ENCODE measurements around the gene RFWD3.
A peak's percentile ranks its signal among the peaks of the same experiment; 100 is the strongest.

Gene RFWD3

DNA sequence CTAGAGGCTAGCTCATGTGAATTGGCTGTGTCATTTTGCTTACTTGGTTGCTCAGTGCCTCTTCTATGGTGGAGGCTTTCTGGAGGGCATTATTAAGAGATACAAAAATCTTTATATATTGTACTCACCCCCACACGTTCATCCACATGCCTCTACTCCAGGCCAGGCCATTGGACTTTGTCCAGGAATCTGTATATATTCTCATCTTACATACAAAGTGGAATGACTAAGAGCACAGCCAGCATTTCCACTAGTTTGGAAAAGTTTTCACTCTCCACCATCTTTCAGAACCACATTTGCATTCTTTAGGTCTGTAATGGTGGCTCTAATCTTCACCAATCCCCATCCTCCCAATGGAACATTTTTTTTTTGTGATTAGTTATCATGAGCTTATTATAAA, 55.0 kb downstream of the RFWD3 start:
- DNase-seq = no peak

DNA sequence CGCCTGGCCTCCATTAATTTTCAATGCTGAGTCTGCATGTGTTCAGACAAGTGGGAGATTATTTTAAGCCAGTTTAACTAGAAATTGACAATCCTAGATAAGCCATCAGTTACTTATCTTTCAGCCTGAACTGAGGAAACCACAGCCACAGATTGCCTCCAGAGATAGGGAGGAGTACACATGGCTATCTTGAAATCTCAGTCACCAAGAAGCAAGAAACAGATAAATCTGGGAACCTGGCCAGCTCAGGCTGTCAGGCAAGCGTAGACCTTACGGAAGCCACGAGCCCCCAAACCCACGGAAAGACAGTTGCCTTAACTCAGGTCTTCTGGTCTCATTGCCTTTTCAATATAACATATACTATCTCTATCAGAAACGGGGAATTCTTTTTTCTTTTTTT, 57.7 kb downstream of the RFWD3 start:
- peak; percentile 47 to 77 for DNase-seq

DNA sequence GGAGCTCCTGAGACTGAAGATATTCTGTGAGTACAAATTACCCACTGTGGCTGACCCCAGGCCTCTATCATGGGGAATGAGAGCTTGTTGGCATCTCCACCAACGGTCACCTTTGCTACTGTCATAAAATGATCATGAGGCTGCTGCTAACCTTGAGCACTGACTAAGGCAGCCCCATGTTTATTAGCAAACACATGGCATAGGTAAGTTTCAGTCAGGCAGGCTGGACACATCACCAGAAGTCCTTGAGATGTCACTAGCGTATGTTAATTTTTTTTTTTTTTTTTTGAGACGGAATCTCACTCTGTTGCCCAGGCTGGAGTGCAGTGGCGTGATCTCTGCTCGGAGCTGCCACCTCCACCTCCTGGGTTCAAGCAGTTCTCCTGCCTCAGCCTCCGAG, 58.3 kb downstream of the RFWD3 start:
- no peak for DNase-seq

DNA sequence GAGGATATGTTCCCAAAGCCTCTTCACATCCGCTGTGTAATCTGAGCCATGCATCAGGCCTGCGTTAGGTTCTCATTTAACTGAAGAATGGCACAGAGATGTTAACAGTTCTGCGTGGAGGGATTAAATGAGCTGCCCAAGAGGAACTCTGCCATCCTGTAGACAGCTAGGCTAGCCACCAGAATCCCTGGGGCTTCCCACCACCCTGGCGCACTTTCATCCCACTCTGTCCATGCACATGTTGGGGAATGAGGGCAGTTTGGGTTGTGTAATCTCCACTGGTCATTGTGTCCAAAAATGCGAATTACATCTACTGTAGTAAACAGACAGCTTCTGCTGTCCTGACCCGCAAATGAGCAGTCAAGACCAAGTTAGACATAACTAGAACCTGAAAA, 58.7 kb downstream of the RFWD3 start:
- no peak for DNase-seq

DNA sequence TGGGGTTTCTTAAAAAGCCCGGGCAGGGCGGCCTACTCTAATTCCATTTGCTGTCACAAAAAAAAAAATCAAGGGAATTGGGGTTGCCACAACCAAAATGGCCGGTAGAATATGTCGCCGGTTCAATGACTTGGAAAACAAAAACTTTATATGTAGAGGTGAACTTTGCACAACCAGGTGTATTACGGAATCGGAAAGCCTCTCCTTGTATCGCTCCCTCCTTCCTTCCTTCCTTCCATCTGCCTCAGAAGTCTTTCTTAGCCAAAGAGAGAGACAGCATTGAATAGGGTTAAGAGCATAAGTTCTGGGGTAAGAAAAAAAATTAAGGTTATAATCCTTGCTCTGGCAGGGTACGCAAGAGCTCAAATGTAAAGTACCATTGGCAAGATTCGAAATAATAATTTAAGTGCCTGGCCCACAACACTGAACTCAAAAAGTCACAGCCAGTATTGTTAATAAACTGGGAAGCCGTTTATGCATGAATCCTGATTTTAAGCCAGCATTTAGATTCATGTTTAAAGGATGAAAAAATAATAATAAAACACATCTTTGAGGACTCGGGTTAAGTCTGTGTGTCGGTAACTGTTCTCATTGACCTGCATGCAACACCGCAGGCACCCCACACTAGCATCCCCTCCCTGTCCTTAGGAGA, 59.2 kb downstream of the RFWD3 start:
- DNase-seq = no peak

DNA sequence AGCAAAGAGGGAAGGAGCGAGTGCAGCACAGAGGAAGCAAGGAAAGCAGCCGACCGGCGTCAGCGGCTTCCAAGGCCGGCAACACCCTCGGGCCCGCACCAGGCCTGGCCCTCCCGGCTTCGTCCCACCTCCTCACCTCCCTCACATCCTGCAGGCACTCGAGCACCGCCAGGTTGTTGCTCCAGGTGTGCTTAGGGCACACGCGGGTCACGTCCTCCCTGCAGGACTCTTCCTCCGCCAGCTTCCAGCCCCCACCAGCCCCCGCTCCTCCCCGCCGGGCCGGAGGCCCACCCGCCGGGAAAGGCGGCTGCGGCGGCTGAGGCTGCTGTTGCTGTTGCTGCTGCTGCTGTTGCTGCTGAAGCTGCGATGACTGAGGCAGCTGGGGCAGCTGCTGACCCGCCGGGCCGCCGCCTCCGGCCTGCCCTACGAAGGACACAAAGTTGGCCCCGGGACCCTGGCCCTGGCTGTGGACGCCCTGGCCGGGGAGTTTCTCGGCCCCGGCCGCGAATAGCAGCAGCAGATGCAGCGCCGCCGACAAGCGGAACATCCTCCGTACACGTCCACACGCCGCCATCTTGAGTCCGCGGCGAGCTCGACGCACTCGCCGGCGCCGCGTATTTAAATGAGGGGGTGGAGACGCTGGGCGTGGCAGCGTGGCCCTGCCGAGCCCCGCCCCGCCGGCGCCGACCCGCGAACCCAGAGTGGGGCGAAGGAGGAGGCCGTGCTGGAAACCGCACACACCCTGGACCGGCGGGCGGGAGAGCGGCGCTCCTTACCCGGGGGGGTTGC, 60.0 kb downstream of the RFWD3 start, which contains the start of gene GLG1:
TSS of gene GLG1 (minus strand) at position 594 of the 789 bp plus-strand sequence. CDS start at position 574, 20 bp downstream.
- DNase-seq = peak; percentile 87 to 92

DNA sequence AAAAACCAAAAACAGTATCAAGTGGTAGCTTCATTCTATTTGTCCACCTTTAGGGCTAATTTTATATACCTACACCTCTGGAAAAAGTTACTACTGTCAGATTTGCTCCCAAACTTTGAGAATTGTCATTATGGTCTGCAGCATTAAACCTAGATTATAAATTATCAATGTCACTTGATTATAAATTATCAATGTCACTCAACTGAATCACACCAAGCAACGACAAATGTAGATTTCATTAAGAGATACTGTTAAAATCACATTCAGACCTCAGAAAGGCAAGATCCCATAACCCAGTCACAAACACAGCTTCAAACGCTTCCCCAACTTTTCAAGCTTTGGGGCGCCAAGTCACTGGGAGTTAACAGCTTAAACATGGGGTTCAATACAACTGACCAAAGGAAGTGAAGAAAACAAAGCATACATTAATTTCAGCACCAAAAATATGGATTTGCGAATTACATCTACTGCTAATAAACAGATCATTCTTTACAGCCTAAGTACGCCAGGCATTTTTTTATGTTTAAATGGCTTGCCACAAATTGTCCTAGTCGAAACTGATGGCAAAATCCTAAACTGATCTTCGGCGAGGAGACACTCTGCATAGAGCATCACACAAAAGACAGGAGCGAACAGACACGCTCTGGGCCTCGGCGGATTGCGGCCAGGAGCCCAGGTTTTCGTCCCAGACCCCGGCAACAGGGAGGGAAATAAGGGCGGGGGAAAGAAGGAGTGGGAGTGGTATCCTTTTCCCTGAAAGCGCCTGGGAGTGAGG, 60.7 kb downstream of the RFWD3 start:
- no peak for DNase-seq

DNA sequence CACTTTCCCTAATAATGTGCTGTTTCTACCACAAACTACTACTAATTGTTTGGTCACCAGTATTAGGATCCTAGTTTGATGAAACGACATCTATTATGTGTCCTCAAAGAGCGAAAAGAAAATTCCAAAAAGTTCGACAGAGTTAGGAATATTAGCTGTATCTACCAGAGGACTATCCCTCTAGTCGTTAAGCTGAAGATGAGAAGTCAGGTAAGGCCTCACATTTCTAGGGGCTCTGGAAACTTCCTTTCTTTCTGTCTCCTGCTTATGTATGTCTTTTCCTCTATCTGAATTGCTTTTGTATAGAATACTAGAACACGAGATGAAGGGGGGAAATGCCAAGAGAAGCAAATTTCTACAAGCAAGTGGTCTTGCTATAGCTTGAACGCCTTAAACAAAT, 61.3 kb downstream of the RFWD3 start:
- no peak for DNase-seq

DNA sequence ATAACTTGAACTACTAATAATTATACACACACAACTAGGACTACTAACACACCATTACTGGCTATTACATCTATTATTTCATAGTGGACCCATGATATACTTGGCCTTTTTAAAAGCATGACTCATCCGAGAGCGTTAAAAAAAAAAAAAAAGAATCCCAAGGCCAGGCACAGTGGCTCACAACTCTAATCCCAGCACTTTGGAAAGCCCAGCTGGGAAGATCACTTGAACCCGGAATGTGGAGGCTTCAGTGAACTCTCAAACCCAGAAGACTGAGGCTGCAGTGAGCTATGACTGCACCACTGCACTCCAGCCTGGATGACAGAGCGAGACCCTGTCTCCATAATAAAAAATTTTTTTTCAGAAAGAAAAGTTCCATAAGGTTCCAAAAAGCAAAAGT, 62.8 kb downstream of the RFWD3 start:
- no peak for DNase-seq

DNA sequence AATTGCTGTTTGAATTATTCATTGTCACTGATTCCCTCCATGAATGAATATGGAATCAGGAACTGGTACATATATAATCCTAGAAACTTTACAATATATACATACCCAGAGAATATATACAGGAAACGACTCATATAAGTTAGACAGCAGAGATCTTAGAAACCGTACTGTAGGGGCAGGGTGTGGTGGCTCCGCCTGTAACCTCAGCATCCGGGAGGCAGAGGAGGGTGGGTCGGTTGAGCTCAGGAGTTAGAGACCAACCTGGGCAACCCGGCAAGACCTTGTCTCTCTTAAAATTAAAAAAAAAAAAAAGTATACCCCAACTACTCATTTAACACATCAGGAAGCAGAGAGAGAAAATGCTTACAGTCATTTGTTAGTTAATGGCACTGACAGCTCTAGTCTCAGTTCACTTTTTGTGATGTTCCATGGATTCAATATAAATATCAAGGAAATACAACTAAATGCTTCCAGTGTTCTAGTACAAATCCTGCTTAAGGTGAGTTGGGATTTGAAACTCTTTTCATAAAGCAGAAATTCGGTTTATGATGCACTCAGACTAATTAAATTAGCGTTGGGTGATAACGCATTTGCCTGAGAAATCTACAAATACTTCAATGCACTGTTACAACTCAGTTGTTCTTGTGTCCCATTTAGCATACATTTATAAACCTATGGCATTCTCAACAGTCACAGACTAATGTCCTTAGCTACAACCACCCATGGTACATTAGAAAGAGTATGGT, 65.4 kb downstream of the RFWD3 start:
- peak; percentile 55 to 77 for DNase-seq

DNA sequence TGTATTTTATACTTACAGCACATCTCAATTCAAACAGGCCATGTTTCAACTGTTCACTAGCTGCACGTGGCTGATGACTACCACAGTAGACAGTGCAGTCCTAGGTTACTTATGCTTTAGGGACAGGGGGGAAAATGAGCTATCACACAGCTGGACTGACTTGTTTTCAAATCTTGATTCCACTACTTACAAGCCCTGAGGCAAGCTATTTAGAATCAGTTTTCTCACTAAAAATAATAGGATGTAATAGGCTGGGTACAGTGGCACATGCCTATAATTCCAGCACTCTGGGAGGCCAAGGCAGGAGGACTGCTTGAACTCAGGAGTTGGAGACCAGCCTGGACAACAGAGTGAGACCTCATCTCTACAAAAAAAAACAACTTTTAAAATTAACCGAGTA, 70.1 kb downstream of the RFWD3 start:
- DNase-seq = no peak

DNA sequence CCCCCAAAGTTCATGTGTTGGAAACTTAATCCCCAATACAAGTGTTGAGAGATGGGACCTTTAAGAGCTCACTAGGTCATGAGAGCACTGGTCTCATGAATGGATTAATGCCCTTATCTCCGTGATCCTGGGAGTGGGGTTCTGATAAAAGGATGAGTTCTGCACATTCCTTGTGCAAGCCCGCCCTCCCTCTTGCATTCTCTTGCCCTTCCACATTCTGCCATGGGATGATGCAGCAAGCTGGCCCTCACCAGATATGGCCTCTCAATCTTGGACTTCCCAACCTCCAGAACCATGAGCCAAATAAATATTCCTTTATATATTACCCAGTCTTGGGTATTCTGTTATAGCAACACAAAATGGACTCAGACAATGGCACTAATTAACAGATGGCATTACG, 73.8 kb downstream of the RFWD3 start:
- DNase-seq = no peak

DNA sequence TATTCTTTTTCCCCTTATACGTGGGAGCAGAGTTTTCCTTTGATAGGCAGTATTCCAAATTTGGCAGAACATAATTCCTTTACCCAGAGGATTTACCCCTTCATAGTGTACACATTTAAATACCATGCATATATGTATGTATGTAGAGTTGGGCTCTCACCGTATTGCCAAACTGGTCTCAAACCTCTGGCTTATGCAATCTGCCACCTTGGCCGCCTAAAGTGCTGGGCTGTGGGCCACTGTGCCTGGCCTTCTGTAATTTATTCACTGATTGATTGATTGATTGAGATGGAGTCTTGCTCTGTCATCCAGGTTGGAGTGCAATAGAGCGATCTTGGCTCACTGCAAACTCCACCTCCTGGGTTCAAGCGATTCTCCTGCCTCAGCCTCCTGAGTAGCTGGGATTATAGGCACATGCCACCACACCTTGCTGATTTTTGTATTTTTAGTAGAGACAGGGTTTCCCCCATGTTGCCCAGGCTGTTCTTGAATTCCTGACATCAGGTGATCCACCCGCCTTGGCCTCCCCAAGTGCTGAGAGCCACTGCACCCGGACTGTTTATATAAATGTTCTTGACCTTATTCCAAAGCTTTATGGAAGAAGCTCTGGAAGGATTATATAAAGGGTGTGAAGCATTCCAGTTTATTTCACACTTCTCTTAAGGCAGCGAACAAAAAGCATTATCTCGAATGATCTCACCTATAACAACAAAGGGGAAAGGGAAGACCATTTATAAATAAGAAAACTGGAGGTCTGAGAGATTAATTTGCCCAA, 74.6 kb downstream of the RFWD3 start:
- DNase-seq = no peak

DNA sequence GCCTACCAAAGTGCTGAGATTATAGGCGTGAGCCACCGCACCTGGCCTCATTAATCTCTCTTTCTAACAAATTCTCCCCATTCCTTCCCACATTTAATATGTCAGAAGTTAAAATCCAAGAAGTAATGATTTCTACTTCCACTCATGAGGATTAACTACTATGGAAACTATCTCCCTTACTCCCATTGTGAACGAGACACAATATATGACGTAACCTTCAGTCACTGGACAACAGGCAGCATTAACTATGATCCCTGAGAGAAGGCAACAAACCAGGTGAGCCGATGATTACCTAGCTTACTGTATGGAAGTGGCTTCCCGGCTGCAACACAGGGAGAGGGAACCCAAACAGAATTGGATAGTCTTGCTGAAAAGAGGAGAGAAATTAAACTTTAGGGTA, 79.7 kb downstream of the RFWD3 start:
- no peak for DNase-seq

DNA sequence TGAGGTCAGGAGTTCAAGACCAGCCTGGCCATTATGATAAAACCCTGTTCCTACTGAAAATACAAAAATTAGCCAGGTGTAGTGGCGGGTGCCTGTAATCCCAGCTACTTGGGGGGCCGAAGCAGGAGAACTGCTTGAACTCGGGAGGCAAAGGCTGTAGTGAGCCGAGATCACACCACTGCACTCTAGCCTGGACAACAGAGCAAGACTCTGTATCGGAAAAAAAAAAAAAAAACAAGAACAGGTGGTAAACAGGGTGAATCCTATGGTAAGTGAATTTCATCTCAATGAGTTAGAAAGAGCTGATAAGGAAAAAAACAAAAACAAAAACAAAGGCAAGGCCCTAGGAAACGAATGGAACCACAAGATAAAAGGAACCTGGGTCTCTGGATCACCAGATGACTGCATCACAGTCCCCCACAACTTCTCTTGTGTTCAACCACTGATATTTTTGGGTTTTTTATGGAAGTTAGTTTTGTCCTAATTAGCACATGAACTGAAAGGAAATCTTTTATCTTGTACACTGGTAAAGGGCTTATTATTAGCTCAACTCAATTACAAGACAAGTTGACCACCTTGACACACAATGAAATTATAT, 80.7 kb downstream of the RFWD3 start:
- DNase-seq = no peak

DNA sequence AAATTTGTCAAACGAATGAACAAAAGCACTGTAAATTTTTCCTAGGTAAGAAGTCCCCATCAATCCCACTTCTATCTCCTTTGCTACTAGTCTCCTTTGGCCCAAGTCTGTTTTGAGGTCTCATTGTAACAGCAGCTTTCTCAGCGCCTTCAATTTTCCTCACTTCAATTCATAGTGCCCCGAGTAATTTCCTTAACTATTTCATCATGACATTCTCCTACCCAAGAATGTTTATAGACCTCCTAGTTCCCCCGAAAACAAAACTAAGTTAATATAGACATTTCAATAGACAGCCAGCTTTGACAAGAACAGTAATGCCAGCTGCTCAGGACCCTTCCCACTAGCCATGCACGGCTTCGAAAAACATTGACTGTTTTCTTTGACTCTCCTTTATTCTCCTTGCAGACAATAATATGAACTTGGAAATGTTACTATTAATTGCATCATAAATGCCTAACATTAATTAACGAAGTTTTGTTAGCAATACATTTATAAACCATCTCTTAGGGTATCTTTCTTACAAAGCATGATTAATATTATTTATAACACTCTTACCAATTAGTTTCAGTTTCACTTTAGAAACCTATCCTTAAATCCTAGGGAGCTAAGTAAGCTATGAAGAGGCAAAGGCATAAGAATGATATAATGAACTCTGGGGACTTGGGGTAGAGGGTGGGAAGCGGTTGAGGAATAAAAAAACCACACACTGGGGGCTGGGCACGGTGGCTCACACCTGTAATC, 82.6 kb downstream of the RFWD3 start:
- no peak for DNase-seq

DNA sequence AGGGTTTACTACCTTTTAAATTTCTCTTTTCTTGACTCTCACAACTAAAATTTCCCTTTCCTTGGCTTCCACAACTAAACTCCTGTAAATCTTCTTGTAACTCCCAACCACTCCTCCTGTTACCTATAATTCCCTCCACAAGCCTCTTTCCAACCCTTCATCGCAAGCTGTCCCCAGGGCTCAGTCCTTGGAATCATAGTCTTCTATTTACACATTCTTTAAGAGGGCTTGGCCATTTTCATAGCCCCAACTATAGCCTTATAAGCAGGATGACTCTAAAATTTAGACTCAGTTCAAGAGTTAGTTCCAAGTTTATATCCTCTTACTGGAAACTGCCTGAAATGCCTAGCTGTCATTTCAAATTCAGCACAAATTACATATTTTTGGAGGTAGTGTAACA, 83.7 kb downstream of the RFWD3 start:
- DNase-seq = no peak

DNA sequence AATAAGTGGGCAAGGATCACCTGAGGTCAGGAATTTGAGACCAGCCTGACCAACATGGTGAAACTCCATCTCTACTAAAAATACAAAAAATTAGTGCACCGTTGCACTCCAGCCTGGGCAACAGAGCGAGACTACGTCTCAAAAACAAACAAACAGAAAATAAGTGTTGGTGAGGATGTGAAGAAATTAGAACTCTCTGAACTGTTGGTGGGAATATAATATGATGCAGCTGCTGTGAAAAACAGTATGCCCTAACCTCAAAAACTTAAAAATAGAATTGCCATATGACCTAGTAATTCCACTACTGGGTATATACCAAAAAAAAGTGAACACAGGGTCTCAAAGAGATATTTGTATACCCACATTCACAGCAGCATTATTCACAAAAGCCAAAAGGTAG, 85.8 kb downstream of the RFWD3 start:
- DNase-seq = no peak

DNA sequence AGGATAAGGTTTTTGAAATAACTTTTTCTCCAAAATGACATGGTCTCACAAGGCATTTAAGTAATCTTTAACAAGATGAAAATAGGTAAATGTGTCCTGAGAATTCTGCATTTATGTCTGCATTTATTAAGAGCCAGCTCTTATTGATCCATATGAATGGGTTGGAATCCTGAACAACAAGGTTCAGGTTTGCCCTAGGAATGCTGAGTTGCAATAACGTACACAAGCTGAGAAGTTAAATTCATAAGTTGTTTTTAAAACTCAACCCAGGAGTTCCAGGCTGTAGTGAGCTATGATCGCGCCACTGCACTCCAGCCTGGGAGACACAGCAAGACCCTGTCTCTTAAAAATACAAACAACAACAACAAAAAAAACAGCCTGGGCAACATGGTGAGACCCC, 87.8 kb downstream of the RFWD3 start:
- no peak for DNase-seq

DNA sequence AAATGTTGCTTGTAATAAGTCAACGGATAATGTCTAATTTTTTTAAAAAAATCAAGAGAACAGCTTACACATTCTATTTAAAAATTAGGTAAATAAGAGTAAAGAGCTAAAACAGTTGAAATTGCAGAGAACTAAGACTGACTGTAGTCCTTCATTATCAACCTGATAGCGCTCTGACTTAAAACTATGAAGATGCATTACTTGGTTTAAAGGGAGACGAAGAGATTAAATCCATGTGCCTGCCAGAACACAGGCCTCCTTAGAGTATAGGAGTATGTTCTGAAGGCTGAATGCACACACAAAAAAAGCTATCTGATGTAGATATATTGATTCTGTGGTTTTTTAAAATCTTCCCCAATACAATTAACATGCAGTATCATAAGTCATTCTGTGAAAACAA, 88.2 kb downstream of the RFWD3 start:
- DNase-seq = no peak

DNA sequence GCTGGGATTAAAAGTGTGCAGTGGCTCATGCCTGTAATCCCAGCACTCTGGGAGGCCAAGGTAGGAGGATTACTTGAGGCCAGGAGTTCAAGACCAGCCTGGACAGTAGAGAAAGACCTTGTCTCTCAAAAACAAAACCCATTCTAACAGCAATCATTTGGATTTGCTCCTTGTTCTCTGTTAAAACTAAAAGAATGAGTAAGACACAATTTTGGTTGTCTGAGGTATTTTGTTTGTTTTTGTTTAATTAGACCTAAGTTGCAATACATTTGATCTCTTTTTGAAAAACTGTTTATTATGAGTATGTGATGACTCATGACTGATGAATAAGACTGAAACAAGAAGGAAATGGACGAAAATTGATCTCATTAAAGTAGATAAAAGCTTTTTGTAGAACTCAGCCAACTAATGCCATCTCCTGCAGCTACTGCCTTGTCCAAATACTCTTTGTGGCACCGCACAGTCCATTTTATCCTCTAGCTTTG, 88.8 kb downstream of the RFWD3 start:
- DNase-seq = no peak

All from CD4-positive, alpha-beta T cell treated with Interferon alpha-2 for 1 hour (primary cell).